Measurements from ENCODE around the gene ETV7.
A peak's percentile ranks its signal among the peaks of the same experiment; 100 is the strongest.

The ETV7 gene

GRCh38 chr6:36392621-36393020 lies 5.2 kb upstream of the ETV7 start:
- peaks cover 60% of the 10 kb centered on the region for H3K27me3 Mint-ChIP-seq (ENCODE audit: low read depth)
- no peaks in the 10 kb centered on the region for H3K4me1 Mint-ChIP-seq
- H3K4me3 Mint-ChIP-seq: no peak overlapping the region
- H3K36me3 Mint-ChIP-seq (ENCODE audit: low read depth): no peaks in the 10 kb centered on the region
- TF ChIP-seq CTCF (IDR thresholded peaks at IDR 0.05; ENCODE audit: unreplicated experiment in 3 of 3): no peak
- H3K27ac Mint-ChIP-seq: no peak overlapping the region
- peaks cover 5% of the 10 kb centered on the region for H3K9me3 Mint-ChIP-seq

GRCh38 chr6:36389353-36389752 lies 1.9 kb upstream of the ETV7 start:
- TF ChIP-seq CTCF (IDR thresholded peaks at IDR 0.05; ENCODE audit: unreplicated experiment in 3 of 3): no peak
- H3K9me3 Mint-ChIP-seq: peaks cover 5% of the 10 kb centered on the region
- H3K27ac Mint-ChIP-seq: no peak overlapping the region
- peaks cover 13% of the 10 kb centered on the region for H3K4me1 Mint-ChIP-seq
- H3K4me3 Mint-ChIP-seq: peak overlapping the region in 2 of 3 experiments; percentile 14 to 22
- no peaks in the 10 kb centered on the region for H3K36me3 Mint-ChIP-seq (ENCODE audit: low read depth)
- H3K27me3 Mint-ChIP-seq (ENCODE audit: low read depth): peaks cover 86% of the 10 kb centered on the region

GRCh38 chr6:36386495-36387439 lies 702 bp downstream of the ETV7 start:
- H3K9me3 Mint-ChIP-seq: peaks cover 3% of the 10 kb centered on the region
- H3K4me1 Mint-ChIP-seq: peaks cover 13% of the 10 kb centered on the region
- H3K36me3 Mint-ChIP-seq (ENCODE audit: low read depth): no peaks in the 10 kb centered on the region
- peaks cover 90% of the 10 kb centered on the region for H3K27me3 Mint-ChIP-seq (ENCODE audit: low read depth)
- peak overlapping the region; percentile 85 to 91 (median 88) for H3K4me3 Mint-ChIP-seq
- H3K27ac Mint-ChIP-seq: peak overlapping the region in 2 of 3 experiments; percentile 12 to 38
- no peak for TF ChIP-seq CTCF (IDR thresholded peaks at IDR 0.05; ENCODE audit: unreplicated experiment in 3 of 3)

- Mint-ChIP-seq H3K9me3 (no peaks in the 10 kb centered on the region), H3K36me3 (ENCODE audit: low read depth) (no peaks in the 10 kb centered on the region), H3K27me3 (ENCODE audit: low read depth) (peaks cover 77% of the 10 kb centered on the region), H3K4me3 (no peak overlapping the region), H3K4me1 (peaks cover 13% of the 10 kb centered on the region), H3K27ac (no peak overlapping the region)
- no peak for TF ChIP-seq CTCF (IDR thresholded peaks at IDR 0.05; ENCODE audit: unreplicated experiment in 3 of 3)
Measured at GRCh38 chr6:36384095-36384494, 3.4 kb downstream of the ETV7 start.

- H3K27me3 Mint-ChIP-seq (ENCODE audit: low read depth): peaks cover 76% of the 10 kb centered on the region
- no peak overlapping the region for H3K27ac Mint-ChIP-seq
- no peak overlapping the region for H3K4me3 Mint-ChIP-seq
- no peaks in the 10 kb centered on the region for H3K36me3 Mint-ChIP-seq (ENCODE audit: low read depth)
- no peak for TF ChIP-seq CTCF (IDR thresholded peaks at IDR 0.05; ENCODE audit: unreplicated experiment in 3 of 3)
- H3K9me3 Mint-ChIP-seq: no peaks in the 10 kb centered on the region
- peaks cover 13% of the 10 kb centered on the region for H3K4me1 Mint-ChIP-seq
Measured at GRCh38 chr6:36383606-36384005, 3.9 kb downstream of the ETV7 start.

- peaks cover 70% of the 10 kb centered on the region for H3K27me3 Mint-ChIP-seq (ENCODE audit: low read depth)
- no peak overlapping the region for H3K4me3 Mint-ChIP-seq
- H3K4me1 Mint-ChIP-seq: peaks cover 13% of the 10 kb centered on the region
- no peaks in the 10 kb centered on the region for H3K36me3 Mint-ChIP-seq (ENCODE audit: low read depth)
- no peak for TF ChIP-seq CTCF (IDR thresholded peaks at IDR 0.05; ENCODE audit: unreplicated experiment in 3 of 3)
- no peaks in the 10 kb centered on the region for H3K9me3 Mint-ChIP-seq
- no peak overlapping the region for H3K27ac Mint-ChIP-seq
Measured at GRCh38 chr6:36382976-36383375, 4.5 kb downstream of the ETV7 start.

Measured in nephron (organoid).